Ramos (cell line): ENCODE data around the gene NETO1.

Experiments used
- in situ Hi-C: fragments of 300-500 bp; cut with MboI; formaldehyde crosslinking; loops from one replicate; pipeline ENCODE4 v1.14.3; 2022; ENCODE audit warnings: low sequenced_read_pairs; ENCODE audit not compliant: unreplicated experiment

NETO1 gene

GRCh38 chr18:72742002-72742401 is 125.8 kb downstream of the NETO1 start:
- in situ Hi-C loops = no loop called here

GRCh38 chr18:72738136-72738535 is 129.7 kb downstream of the NETO1 start:
- in situ Hi-C loops = no loop called here

DNA sequence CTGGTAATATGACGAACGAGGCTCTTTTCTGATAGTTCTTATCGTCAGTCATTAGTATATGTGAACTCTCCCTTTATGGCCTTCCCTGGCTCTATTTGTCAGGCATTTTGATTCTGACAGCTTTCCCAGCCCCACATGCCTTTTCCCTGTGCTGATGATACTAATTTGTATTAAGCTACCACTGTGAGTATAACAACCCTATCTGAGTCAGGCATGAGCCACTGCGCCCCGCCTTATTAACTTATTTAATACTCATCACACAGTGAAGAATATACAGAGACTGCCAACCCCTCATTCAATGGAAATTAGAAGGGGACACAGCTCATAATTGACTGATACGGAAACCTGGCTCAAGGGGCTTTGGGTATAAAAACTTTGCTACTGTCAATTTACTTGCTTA is 140.0 kb downstream of the NETO1 start:
- in situ Hi-C loops = no loop called here

GRCh38 chr18:72727038-72727655 is 140.6 kb downstream of the NETO1 start:
- in situ Hi-C loops = no loop called here

DNA sequence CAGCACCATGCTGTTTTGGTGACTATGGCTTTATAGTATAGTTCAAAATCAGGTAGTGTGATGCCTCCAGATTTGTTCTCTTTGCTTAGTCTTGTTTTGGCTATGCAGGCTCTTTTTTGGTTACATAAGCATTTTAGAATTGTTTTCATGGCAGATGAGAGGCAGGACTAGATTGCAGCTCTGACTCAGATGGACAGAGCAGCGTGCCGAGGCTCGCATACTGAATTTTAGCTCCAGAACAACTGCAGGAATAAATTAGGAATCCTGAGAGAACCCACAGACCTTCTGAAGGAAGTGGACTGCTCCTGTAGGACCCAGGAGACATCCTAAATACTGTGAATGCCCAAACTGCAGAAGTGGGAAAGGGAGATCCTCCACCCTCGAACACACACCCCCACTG is 141.6 kb downstream of the NETO1 start:
- in situ Hi-C loops = no loop called here

GRCh38 chr18:72721330-72721729 is 146.5 kb downstream of the NETO1 start:
- in situ Hi-C loops = no loop called here

DNA sequence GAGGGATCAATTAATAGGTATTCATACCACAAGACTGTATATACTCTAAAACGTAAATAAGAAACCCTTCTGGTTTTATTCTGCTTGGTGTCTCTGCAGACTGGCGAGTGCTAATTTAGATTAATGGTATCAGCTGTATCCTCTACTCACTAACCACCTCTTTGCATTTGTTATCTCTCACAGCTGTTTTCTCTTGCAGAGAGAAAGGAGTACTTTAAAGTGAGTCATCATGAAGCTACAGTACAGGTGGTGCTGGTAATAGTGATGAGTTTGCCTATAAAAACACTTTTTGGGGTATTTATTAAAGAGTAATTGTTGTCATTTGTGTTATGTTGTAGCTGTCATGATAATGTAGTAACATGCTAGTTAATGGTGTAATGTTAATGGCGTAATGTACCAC is 147.7 kb downstream of the NETO1 start:
- in situ Hi-C loops = no loop called here

DNA sequence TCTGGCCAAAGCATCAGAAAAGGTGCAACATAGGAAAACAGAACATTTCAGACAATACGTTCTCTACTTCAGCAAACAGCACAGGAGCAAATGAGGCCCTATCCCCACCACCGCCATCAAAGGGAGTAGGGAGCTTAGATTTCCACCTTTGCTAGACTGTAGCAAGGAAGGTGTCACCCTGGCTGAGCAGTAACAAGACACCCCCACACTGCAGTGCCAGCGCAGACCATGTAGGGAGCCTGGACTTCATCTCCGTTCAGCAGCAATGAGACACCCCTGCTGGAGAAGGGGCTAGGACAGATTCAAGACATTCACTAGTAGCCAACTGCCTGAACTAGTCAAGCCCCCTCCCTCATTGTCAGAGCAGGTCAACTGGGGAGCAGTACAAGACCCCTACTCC is 163.6 kb downstream of the NETO1 start:
- in situ Hi-C loops = no loop called here

- in situ Hi-C loops = no loop called here
These were observed 166.7 kb downstream of the NETO1 start for GRCh38 chr18:72700961-72701710.

- in situ Hi-C loops = no loop called here
These were observed 170.1 kb downstream of the NETO1 start for GRCh38 chr18:72697706-72698105.

DNA sequence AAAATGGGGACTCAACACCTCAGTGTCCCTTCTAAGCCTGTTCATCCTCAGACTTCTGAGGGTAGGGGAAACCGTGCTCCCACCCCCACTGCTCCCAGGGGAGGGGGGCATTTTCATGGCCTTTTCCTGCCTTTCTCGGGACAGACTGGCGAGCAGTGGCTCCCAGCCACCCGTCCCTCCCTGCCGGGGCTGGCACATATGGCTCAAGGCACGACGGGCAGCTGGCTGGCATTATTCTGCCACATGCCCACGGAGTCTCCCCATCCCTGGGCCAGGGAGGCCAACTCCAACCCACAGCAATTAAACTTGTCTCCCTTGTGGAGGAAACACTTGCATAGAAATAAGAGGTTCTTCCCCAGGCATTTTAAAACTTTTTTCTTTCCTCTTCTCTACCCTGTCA is 175.2 kb downstream of the NETO1 start:
- in situ Hi-C loops = no loop called here
